ENCODE data around the gene OR52E5.

The OR52E5 gene

GRCh38 chr11:5937868-5938602 is 45.0 kb downstream of the OR52E5 start:
- Histone ChIP-seq H3K9me3 (ENCODE audit: control insufficient read depth, low read depth, low read length) (no peaks in the 10 kb centered on the region), H3K27ac (ENCODE audit: low read length) (no peak overlapping the region), H3K4me1 (ENCODE audit: control insufficient read depth, low read depth, low read length) (no peaks in the 10 kb centered on the region), H3K27me3 (ENCODE audit: control insufficient read depth, insufficient read depth, low read length) (no peaks in the 10 kb centered on the region), H3K9ac (ENCODE audit: low read length) (no peak overlapping the region), H3K36me3 (ENCODE audit: control insufficient read depth, low read depth, low read length) (no peaks in the 10 kb centered on the region), H3K4me3 (ENCODE audit: low read length) (no peak overlapping the region)

GRCh38 chr11:5938603-5938965 is 45.6 kb downstream of the OR52E5 start:
- H3K4me1 ChIP-seq (ENCODE audit: control insufficient read depth, low read depth, low read length), result no peaks in the 10 kb centered on the region
- no peaks in the 10 kb centered on the region for H3K36me3 ChIP-seq (ENCODE audit: control insufficient read depth, low read depth, low read length)
- H3K27ac ChIP-seq (ENCODE audit: low read length), result no peak overlapping the region
- no peaks in the 10 kb centered on the region for H3K9me3 ChIP-seq (ENCODE audit: control insufficient read depth, low read depth, low read length)
- H3K9ac ChIP-seq (ENCODE audit: low read length), result no peak overlapping the region
- H3K4me3 ChIP-seq (ENCODE audit: low read length), result no peak overlapping the region
- no peaks in the 10 kb centered on the region for H3K27me3 ChIP-seq (ENCODE audit: control insufficient read depth, insufficient read depth, low read length)

- Histone ChIP-seq H3K4me1 (ENCODE audit: control insufficient read depth, low read depth, low read length) (no peaks in the 10 kb centered on the region), H3K9ac (ENCODE audit: low read length) (no peak overlapping the region), H3K9me3 (ENCODE audit: control insufficient read depth, low read depth, low read length) (no peaks in the 10 kb centered on the region), H3K4me3 (ENCODE audit: low read length) (no peak overlapping the region), H3K36me3 (ENCODE audit: control insufficient read depth, low read depth, low read length) (no peaks in the 10 kb centered on the region), H3K27me3 (ENCODE audit: control insufficient read depth, insufficient read depth, low read length) (no peaks in the 10 kb centered on the region), H3K27ac (ENCODE audit: low read length) (no peak overlapping the region)
Observed at GRCh38 chr11:5940748-5941147, 47.7 kb downstream of the OR52E5 start.

GRCh38 chr11:5941951-5942350 is 48.9 kb downstream of the OR52E5 start, which contains the start of gene OR56A3:
TSS of gene OR56A3 (plus strand) at chr11:5942251. CDS start at chr11:5947347, 5,096 bp downstream.
- Histone ChIP-seq H3K9me3 (ENCODE audit: control insufficient read depth, low read depth, low read length) (no peaks in the 10 kb centered on the region), H3K27ac (ENCODE audit: low read length) (no peak within 1 kb of the TSS), H3K9ac (ENCODE audit: low read length) (no peak within 1 kb of the TSS), H3K4me3 (ENCODE audit: low read length) (no peak within 1 kb of the TSS), H3K27me3 (ENCODE audit: control insufficient read depth, insufficient read depth, low read length) (no peaks in the 10 kb centered on the region), H3K4me1 (ENCODE audit: control insufficient read depth, low read depth, low read length) (no peaks in the 10 kb centered on the region), H3K36me3 (ENCODE audit: control insufficient read depth, low read depth, low read length) (no peaks in the 10 kb centered on the region)
